Breast epithelium (tissue), 3 donors: ENCODE measurements around the gene TRAM2.

ENCODE experiments used
- POLR2A ChIP-seq: fragments of 450-650 bp; IDR thresholded peaks from one replicate; pipeline ENCODE4 v1.6.1; 2016; ENCODE audit warnings: antibody characterized with exemption, mild to moderate bottlenecking, moderate library complexity
- POLR2AphosphoS5 ChIP-seq, 3 donors: sonication (generic); formaldehyde crosslinking; IDR thresholded peaks; one replicate each; pipeline ENCODE4 v1.6.1; 2017; ENCODE audit warnings: antibody characterized with exemption in 3 of 3
- TF ChIP-seq, protein P1 (sequence below), 3 donors: fragments of 450-650 bp; IDR thresholded peaks; one replicate each; pipeline ENCODE4 v1.5.1; 2016 to 2017; ENCODE audit warnings: antibody characterized with exemption in 3 of 3, mild to moderate bottlenecking in 3 of 3, moderate library complexity in 3 of 3

DNA sequence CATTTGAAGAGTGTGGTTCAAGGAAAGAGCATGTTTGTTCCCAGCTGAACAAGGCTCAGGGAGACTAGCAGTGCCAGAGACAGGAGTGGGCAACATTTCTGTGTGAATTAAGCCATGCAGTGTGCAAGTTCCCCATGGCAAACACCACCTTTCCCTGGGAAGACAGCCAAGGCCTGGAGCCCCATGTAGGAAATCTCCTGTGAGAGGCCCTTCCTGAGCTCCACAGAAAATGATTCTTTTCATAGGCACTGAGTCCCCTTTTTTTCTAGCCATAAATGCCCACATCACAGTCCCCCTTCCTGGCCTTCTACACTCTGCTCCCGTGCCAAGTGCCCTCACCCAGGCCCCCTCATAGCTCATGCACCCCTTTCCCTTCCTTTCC is 11.8 kb upstream of the TRAM2 start:
- TF ChIP-seq, protein P1, sequence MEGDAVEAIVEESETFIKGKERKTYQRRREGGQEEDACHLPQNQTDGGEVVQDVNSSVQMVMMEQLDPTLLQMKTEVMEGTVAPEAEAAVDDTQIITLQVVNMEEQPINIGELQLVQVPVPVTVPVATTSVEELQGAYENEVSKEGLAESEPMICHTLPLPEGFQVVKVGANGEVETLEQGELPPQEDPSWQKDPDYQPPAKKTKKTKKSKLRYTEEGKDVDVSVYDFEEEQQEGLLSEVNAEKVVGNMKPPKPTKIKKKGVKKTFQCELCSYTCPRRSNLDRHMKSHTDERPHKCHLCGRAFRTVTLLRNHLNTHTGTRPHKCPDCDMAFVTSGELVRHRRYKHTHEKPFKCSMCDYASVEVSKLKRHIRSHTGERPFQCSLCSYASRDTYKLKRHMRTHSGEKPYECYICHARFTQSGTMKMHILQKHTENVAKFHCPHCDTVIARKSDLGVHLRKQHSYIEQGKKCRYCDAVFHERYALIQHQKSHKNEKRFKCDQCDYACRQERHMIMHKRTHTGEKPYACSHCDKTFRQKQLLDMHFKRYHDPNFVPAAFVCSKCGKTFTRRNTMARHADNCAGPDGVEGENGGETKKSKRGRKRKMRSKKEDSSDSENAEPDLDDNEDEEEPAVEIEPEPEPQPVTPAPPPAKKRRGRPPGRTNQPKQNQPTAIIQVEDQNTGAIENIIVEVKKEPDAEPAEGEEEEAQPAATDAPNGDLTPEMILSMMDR (IDR thresholded peaks at IDR 0.05) = no peak
- TF ChIP-seq POLR2AphosphoS5 (IDR thresholded peaks at IDR 0.05) (no peak), POLR2A (no peak)
